Cerebellar cortex (tissue), 1 donor: ENCODE results near the gene STRADA.

Source experiments
- DNase-seq: peaks from one replicate; pipeline ENCODE4 v3.0.0-alpha.2; 2015; ENCODE audit warnings: low spot score

STRADA gene

DNA sequence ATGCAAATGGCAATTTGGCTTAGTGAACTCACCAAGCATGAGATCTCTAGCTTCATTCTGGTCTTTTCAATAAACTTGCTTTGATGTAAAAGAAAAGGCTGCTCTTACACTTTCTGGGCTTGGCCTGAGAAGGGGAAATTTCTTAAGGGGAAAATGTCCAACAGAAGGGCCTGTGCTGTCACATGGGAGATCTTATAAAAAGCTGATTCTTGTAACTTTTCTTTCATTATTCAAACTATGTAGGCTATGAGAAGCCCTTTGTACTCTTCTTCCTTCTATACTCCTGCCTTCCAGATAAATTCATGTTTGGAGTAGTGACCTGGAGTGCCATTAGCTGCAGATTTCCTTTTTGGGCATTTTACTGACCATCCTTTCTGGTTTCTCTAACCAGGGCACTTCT is 58.6 kb downstream of the STRADA start:
- no peak for DNase-seq

DNA sequence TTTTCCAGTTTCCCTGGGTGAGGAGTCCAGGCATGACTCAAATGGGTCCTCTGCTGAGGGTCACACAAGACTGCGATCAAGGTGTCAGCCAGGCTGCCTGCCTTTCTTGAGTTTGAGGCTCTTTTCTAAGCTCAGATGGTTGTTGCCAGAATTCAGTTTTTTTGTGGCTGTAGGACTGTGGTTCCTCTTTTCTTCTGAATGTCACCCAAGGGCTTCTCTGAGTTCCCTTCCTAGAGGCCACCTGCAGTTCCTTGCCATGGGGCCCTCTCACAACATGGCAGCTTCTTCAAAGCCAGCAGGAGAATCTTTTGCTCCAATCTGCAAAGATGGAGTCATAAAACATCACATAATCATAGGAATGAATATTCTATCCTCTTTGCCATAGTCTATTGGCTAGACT is 59.2 kb downstream of the STRADA start:
- no peak for DNase-seq

DNA sequence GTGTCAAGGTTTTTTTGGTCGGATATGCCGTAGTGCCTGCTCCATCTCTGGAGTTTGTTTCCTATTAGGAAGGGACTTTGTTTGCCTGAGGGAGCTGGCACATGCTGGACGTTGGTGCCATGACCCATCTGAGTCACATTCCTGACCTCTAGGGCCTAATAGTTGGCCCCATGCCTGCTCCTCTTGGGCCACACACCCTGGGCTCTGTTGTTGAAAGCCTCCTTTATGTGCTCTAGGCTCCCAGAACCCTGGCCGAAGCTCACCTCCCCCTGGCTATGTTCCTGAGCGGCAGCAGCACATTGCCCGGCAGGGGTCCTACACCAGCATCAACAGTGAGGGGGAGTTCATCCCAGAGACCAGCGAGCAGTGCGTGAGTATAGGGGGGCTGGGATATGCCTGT is 60.1 kb downstream of the STRADA start:
- DNase-seq = no peak

DNA sequence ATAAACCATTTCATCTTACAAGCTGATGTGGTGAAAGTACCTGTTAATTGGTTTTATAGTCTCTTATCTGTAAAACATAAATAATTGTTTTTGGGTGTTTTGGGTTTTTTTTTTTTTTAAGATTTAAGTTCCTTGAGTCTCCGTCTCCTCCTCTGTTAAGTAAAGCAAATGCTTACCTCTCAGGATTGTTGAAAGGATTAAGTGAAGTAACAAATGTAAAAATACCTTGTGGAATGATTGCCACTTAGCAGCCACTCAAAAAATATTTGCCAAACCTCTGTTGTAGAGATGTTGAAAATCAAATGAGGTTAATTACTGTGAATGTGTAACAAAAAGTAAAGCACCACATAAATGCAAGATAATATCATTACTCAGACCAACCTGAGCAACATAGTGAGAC is 60.9 kb downstream of the STRADA start:
- no peak for DNase-seq

DNA sequence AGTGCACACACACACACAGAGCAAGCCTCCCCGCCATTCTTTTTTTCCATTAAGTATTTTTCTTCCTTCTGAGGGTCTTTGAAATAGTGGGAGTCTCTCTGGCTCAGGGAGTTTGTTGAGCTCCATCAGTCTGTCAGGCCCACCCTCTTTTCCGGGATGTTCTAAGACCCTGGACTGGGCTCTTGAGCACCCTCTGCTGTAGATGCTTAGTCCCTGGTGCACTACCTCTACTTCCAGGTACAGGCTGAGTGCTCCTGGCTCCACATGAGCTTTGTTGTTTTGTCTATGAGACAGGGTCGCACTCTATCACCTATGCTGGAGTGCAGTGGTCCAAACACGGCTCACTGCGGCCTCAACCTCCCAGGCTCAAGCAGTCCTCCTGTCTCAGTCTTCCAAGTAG is 62.4 kb downstream of the STRADA start:
- no peak for DNase-seq

DNA sequence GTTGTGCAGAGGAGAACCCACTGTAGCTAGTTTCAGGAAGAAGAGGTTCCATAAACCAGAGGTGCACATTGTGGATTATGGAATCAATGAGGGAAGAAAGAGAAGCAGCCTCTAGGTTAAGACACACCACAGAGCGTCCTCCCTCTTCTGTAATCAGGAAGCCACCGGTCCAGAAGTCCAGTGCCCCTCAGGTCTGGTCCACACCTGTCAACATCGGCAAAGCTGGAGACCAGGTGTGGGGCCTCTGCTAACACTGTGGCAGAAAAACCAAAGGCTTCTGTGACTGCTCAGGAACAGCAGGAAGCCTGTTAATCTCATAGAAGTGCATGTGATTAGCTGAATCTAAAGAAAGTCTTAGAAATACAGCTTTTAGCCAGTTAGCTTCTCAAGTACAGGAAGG is 65.0 kb downstream of the STRADA start:
- no peak for DNase-seq

DNA sequence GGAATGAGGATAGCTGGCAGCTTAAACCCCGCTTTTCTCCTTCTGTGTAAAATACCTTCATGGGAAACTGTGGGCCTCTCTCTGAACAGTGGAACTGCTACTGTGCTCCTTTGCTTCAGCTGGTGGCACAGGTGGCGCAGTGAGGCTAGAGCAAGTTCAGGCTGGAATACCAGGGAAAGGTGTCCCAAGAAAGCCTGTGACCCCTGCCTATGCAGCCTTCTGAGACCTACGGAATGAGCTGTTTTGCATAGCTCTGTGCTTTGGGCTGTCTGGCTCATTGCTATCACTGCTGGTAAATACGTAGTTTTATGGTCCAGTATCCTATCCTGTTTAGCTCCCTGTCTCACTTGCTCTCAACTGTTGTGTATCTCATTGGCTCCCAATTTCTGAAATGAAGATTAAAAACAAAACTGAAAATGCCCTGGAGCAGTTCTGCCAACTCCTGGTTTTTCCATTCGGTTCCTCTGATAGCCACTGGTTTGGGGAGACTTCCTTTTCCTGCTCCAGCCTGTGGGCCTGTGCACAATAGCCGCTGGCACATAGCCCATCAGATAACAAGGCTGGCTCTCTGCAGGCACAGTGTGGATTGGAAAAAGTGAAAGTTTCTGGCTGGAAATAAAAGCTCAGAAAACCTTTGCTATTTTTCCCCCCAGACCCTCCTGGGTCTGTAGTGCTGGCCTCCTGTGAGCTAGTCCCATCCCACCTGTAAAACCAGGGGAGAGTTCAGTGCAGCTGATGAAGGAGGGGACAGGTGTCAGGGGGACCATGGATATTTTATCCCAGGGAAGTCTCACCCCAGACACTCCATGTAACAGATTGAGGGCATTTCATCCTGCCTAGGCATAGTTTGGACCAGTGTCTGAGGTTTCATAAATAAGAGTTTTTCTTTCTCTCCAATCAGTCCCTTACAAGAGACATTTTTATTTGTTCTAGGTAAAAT is 65.7 kb downstream of the STRADA start:
- peak; percentile 64 for DNase-seq

DNA sequence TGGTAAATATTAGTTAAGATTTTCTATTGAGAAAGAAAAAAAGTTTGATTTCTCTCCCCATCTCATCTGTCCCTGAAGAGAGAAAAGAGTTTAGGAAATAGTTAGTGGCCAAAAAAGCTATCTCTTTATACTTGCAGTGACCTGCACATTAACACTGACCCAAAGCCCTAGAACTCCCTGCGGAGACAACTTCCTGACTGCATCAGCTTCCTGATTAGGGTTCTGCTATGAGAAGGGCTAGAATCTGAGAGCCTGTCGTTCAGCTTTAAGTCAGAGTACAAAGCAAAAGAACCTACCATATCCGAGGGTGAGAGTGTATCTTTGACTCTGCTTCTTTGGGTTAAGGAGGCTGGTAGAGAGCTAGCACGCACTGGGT is 66.4 kb downstream of the STRADA start:
- no peak for DNase-seq

DNA sequence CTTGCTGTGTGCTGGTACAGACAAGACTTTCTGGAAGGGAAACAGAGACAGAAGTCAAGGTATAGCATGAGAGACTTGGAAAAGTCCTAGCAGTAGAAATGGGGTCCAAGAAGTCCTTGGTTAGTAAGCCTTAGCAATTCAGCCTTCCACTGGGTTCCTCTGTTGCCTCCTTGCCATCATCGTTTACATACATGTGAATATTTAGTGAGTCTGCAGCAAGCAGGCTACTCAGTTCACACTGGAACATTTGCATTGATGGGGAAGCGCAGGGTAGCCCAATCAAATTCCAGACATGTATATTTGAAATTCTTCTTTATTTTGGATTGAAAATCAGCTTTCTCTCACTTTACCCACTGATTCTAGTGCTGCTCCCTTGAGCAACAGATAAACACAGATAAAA is 68.7 kb downstream of the STRADA start:
- DNase-seq = no peak

DNA sequence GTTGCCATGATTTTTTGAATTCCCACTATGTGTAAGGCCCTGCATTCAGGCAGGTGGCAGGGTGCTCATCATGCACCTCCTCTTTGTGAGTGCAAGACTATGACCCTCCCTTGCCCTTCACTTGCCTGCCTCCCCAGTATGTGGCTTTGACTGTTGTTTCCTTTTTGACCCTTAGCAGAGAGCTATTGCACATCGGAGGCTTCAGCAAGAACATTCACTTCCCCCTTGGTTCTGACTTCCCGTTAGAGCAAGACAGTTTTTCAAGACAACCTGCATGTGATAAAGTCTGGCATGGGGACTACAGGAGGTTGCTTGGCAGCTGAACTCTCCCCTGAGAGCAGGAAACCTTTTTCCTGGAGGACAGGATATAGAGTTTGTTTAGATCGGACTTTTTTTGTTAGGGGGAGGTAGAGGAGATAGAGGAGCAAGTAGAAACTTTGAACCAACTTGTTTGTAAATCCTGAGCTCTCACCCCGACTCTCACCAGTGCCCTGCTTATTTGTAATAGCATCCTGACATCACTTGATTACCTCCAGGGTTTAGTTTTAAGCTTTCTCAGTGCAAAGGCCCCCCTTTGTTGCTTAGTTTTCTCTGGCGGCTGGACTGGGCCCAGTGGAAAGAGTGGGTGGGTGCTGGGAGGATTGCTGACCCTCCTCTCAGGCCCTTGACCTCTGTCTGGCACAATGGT is 75.9 kb downstream of the STRADA start:
- DNase-seq = no peak

DNA sequence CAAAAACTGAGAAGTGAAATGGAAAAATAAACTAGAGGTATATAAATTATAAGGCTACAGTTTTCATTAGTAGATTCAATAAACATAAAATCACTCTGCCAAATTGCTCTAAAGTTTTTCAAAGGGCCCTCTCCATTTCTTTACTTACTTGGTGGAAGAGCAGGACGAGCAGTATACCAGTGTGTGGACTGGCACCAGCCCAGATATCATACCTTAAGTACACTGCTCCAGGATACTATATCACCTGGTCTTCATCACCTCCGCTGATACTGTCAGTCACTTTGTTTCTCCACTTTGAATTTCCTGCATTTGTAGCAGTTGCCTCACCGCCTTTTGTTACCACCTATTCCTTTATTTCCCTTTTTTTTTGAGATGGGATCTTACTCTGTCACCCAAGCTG is 81.7 kb downstream of the STRADA start:
- DNase-seq = no peak

DNA sequence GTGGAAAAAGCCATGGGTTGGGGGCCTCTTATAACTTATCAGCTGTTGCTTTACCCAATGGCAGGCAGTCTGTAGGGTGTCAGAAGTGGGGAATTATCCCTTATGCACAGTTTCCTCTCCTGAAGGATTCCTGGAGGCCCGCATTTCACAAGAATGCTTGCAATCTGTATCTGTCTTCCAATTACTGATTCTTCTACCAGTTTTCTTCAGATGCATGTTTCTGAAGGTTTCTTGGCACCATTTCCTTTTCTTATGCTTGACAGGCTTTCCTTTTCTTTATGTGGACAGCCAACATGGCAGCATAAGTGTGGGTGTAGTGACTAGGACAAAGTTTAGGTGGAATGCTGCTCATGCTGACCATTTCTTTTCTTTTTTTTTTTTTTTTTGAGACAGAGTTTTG is 83.2 kb downstream of the STRADA start:
- DNase-seq = no peak

DNA sequence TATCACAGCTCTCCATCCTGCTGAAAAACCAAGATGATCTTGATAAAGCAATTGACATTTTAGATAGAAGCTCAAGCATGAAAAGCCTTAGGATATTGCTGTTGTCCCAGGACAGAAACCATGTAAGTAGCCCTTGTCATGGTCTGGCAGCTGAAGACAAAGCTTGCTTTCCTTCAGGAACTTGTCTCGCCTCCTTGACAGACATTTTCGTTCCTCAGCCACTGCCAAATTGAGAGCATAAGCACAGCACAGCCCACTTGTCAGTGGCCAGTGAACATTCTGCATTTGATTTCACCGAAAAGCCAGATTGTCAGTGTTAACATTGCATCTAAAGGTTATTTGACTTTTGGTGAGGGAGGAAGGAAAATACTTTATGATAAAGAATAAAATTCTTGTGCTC is 83.8 kb downstream of the STRADA start:
- DNase-seq = no peak

DNA sequence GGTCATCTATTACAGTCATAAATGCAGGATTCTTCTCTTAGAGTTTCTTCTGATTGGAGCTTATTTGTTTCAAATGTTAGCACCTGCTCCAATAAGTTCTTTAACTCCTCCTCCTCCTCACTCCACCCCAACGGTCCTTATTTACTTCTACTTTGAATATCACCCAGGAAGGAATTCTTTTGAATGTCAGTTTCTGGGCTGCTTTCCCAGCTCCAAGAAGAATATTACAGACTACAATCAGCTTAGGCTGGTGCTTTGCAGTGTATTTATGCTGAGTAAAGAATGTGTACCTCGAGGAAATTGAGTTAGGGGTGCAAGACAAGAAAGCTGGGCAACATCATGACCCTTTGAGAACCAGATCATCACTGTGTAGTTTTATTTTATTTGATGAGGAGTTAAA is 88.5 kb downstream of the STRADA start:
- DNase-seq = no peak
